ENCODE results near the gene RAB13. TPM values are rescaled to one million over a fixed set of nuclear protein-coding genes. Genes with fewer than 3 reads are reported as not detected.

Gene RAB13
- total and polyA plus RNA-seq, 2 donors (not counting 1 experiment from before 2014, with no cell fraction given) = 0.09 to 9.7 TPM

- Histone ChIP-seq H3K27me3 (replicated peaks in 1 of 4; ENCODE audit: control extremely low read depth in 1 of 4, control insufficient read depth in 3 of 4, insufficient read depth in 4 of 4, low read length in 3 of 4) (no peaks in the 10 kb centered on the region), H3K9me3 (ENCODE audit: control extremely low read depth in 1 of 3, control insufficient read depth in 2 of 3, insufficient read depth in 1 of 3, low read length in 2 of 3) (no peaks in the 10 kb centered on the region), H3K27ac (ENCODE audit: low read length in 2 of 2) (peak overlapping the region; percentile 85 to 95), H3K4me3 (ENCODE audit: control extremely low read depth in 1 of 5, extremely low read depth in 1 of 5, insufficient read depth in 1 of 5, low read depth in 2 of 5, low read length in 4 of 5) (peak overlapping the region; percentile 83 to 91 (median 87)), H3K4me2 (replicated peaks; ENCODE audit: low read depth, low read length, poor library complexity, severe bottlenecking) (peak overlapping the region; percentile 85), H3K36me3 (replicated peaks in 1 of 2; ENCODE audit: control extremely low read depth in 1 of 2, control insufficient read depth in 1 of 2, extremely low read depth in 1 of 2, insufficient read depth in 2 of 2, low read length in 1 of 2) (peaks cover 0 to 12% of the 10 kb centered on the region in 2 experiments), H4K20me1 (ENCODE audit: control insufficient read depth, insufficient read depth, low read length, poor library complexity, severe bottlenecking) (no peaks in the 10 kb centered on the region), H3K79me2 (ENCODE audit: control insufficient read depth, insufficient read depth, low read length) (peaks cover 58% of the 10 kb centered on the region), H3K9ac (ENCODE audit: low read length) (peak overlapping the region; percentile 84), H3K4me1 (ENCODE audit: control insufficient read depth in 2 of 2, insufficient read depth in 2 of 2, low read length in 2 of 2) (peaks cover 50 to 56% of the 10 kb centered on the region in 2 donors), H2AFZ (ENCODE audit: insufficient read depth, low read depth, low read length, poor library complexity, severe bottlenecking) (peak overlapping the region; percentile 91)
- DNase-seq (no peak), ATAC-seq (ENCODE audit: low read depth) (no peak)
- Mint-ChIP-seq H3K9me3 (ENCODE audit: insufficient read depth) (no peaks in the 10 kb centered on the region), H3K27ac (peak overlapping the region; percentile 85), H3K27me3 (no peaks in the 10 kb centered on the region), H3K4me3 (peak overlapping the region; percentile 83), H3K4me1 (peaks cover 63% of the 10 kb centered on the region)
- POLR2A ChIA-PET = interaction anchor here (0.5 to 9.2 kb wide), 7 partner anchors 13 to 236 kb away, joined by 3 to 115 read pairs (median 9); partner anchors contain the start of genes DENND4B, INTS3, JTB and RAB13
- intact Hi-C loops (cut with micrococcal nuclease) = loop anchor here (1.0 kb wide), 2 partner anchors 13 to 18 kb away; partner anchors contain the start of genes DENND4B and JTB
- WGBS (ENCODE audit: insufficient coverage) = 3% methylated on average over 19 of the region's 22 CpGs
- TF ChIP-seq, protein P1, sequence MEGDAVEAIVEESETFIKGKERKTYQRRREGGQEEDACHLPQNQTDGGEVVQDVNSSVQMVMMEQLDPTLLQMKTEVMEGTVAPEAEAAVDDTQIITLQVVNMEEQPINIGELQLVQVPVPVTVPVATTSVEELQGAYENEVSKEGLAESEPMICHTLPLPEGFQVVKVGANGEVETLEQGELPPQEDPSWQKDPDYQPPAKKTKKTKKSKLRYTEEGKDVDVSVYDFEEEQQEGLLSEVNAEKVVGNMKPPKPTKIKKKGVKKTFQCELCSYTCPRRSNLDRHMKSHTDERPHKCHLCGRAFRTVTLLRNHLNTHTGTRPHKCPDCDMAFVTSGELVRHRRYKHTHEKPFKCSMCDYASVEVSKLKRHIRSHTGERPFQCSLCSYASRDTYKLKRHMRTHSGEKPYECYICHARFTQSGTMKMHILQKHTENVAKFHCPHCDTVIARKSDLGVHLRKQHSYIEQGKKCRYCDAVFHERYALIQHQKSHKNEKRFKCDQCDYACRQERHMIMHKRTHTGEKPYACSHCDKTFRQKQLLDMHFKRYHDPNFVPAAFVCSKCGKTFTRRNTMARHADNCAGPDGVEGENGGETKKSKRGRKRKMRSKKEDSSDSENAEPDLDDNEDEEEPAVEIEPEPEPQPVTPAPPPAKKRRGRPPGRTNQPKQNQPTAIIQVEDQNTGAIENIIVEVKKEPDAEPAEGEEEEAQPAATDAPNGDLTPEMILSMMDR (IDR thresholded peaks at IDR 0.05) = no peak
- TF ChIP-seq EZH2 (IDR thresholded peaks at IDR 0.05; ENCODE audit: borderline replicate concordance, insufficient read depth, low read depth, low read length, poor library complexity, severe bottlenecking) = no peak
- CTCF ChIA-PET = interaction anchor here (2.3 to 7.5 kb wide), 3 partner anchors 18 to 166 kb away, joined by 9 to 65 read pairs (median 14); partner anchors contain the start of genes DENND4B and RAB13
Measured at GRCh38 chr1:153963850-153964331, 22.2 kb downstream of the RAB13 start.
